HEK293 (cell line): ENCODE measurements around the gene ELL3.

Experiments used
- CTCF ChIA-PET: fragments of 350-600 bp; formaldehyde crosslinking; extraction: SDS; loops from one replicate; lab custom pipeline; 2021; ENCODE audit warnings: antibody characterized with exemption; lab: Yijun Ruan, JAX
- POLR2A ChIA-PET: fragments of 300-600 bp; formaldehyde crosslinking; extraction: SDS; loops from one replicate; lab custom pipeline; 2020; ENCODE audit warnings: antibody characterized with exemption, inconsistent platforms; lab: Yijun Ruan, JAX
- H3K27ac ChIP-seq: fragments of 200-500 bp; sonication (Bioruptor generic); 2 replicates; pipeline ENCODE4 v1.5.1; 2014; ENCODE audit warnings: low read depth, low read length, control low read depth, inconsistent platforms; ENCODE audit errors: extremely low read depth
- H3K36me3 ChIP-seq, 2 experiments: fragments of 200-500 bp in 1 of 2; sonication (Bioruptor generic) in 1 of 2; 1 replicate in 1 of 2; 2 replicates in 1 of 2; pipeline ENCODE4 v1.5.1; 2014 to 2017; ENCODE audit warnings: inconsistent platforms in 2 of 2, low read length in 2 of 2; ENCODE audit not compliant: control insufficient read depth in 2 of 2, insufficient read depth in 1 of 2
- H3K4me1 ChIP-seq: fragments of 200-500 bp; sonication (Bioruptor generic); 2 replicates; pipeline ENCODE4 v1.5.1; 2014; ENCODE audit warnings: mild to moderate bottlenecking, low read length, inconsistent platforms; ENCODE audit not compliant: control insufficient read depth, insufficient read depth
- H3K4me3 ChIP-seq: 2 replicates; pipeline ENCODE4 v1.5.1; 2011; ENCODE audit warnings: low read depth, mild to moderate bottlenecking, control low read depth, low read length, moderate library complexity
- H3K9me3 ChIP-seq: fragments of 200-500 bp; sonication (Bioruptor generic); 2 replicates; pipeline ENCODE4 v1.5.1; 2014; ENCODE audit warnings: low read depth, low read length, inconsistent platforms; ENCODE audit not compliant: control insufficient read depth, insufficient read depth
- GLIS1 ChIP-seq: fragments of 450-650 bp; formaldehyde crosslinking; IDR thresholded peaks from 2 replicates; pipeline ENCODE4 v1.5.1; 2016; ENCODE audit warnings: missing biosample characterization, missing genetic modification characterization
- KLF16 ChIP-seq: fragments of 450-650 bp; formaldehyde crosslinking; IDR thresholded peaks from 2 replicates; pipeline ENCODE4 v1.5.1; 2017; ENCODE audit warnings: missing biosample characterization, missing genetic modification characterization
- MZF1 ChIP-seq: fragments of 450-650 bp; formaldehyde crosslinking; IDR thresholded peaks from 2 replicates; pipeline ENCODE4 v1.5.1; 2017; ENCODE audit warnings: missing biosample characterization, missing genetic modification characterization, borderline replicate concordance
- SCRT1 ChIP-seq: fragments of 450-650 bp; formaldehyde crosslinking; IDR thresholded peaks from 2 replicates; pipeline ENCODE4 v1.5.1; 2016; ENCODE audit warnings: missing biosample characterization, missing genetic modification characterization, borderline replicate concordance
- SP2 ChIP-seq: fragments of 450-650 bp; formaldehyde crosslinking; IDR thresholded peaks from 2 replicates; pipeline ENCODE4 v1.5.1; 2016; ENCODE audit warnings: missing biosample characterization, missing genetic modification characterization
- SP7 ChIP-seq: fragments of 450-650 bp; formaldehyde crosslinking; IDR thresholded peaks from 2 replicates; pipeline ENCODE4 v1.5.1; 2016; ENCODE audit warnings: missing biosample characterization, missing genetic modification characterization
- ZBTB17 ChIP-seq: fragments of 450-650 bp; formaldehyde crosslinking; IDR thresholded peaks from 2 replicates; pipeline ENCODE4 v1.5.1; 2016; ENCODE audit warnings: missing biosample characterization, missing genetic modification characterization
- ZFP69B ChIP-seq: fragments of 450-650 bp; formaldehyde crosslinking; IDR thresholded peaks from 2 replicates; pipeline ENCODE4 v1.5.1; 2016; ENCODE audit warnings: missing biosample characterization, missing genetic modification characterization
- ZNF169 ChIP-seq: fragments of 450-650 bp; formaldehyde crosslinking; IDR thresholded peaks from 2 replicates; pipeline ENCODE4 v1.5.1; 2016; ENCODE audit warnings: missing biosample characterization, missing genetic modification characterization
- ZNF214 ChIP-seq: fragments of 450-650 bp; formaldehyde crosslinking; IDR thresholded peaks from 2 replicates; pipeline ENCODE4 v1.5.1; 2017; ENCODE audit warnings: missing biosample characterization, mild to moderate bottlenecking, missing genetic modification characterization, borderline replicate concordance
- ZNF37A ChIP-seq: fragments of 450-650 bp; IDR thresholded peaks from 2 replicates; pipeline ENCODE4 v1.5.1; 2018; ENCODE audit warnings: missing biosample characterization, missing genetic modification characterization
- ZNF426 ChIP-seq: fragments of 450-650 bp; formaldehyde crosslinking; IDR thresholded peaks from 2 replicates; pipeline ENCODE4 v1.5.1; 2017; ENCODE audit warnings: missing biosample characterization, missing genetic modification characterization, mild to moderate bottlenecking, inconsistent platforms, moderate library complexity
- ZNF514 ChIP-seq: fragments of 450-650 bp; formaldehyde crosslinking; IDR thresholded peaks from 2 replicates; pipeline ENCODE4 v1.5.1; 2016; ENCODE audit warnings: missing biosample characterization, missing genetic modification characterization
- ZNF558 ChIP-seq: fragments of 450-650 bp; formaldehyde crosslinking; IDR thresholded peaks from 2 replicates; pipeline ENCODE4 v1.5.1; 2016; ENCODE audit warnings: missing biosample characterization, missing genetic modification characterization
- ZNF623 ChIP-seq: fragments of 450-650 bp; formaldehyde crosslinking; IDR thresholded peaks from 2 replicates; pipeline ENCODE4 v1.5.1; 2016; ENCODE audit warnings: missing biosample characterization, missing genetic modification characterization
- ZNF747 ChIP-seq: fragments of 450-650 bp; formaldehyde crosslinking; IDR thresholded peaks from 2 replicates; pipeline ENCODE4 v1.5.1; 2016; ENCODE audit warnings: missing biosample characterization, missing genetic modification characterization
- ZNF777 ChIP-seq: fragments of 450-650 bp; formaldehyde crosslinking; IDR thresholded peaks from 2 replicates; pipeline ENCODE4 v1.5.1; 2017; ENCODE audit warnings: missing biosample characterization, missing genetic modification characterization, borderline replicate concordance
- ZNF791 ChIP-seq: fragments of 450-650 bp; formaldehyde crosslinking; IDR thresholded peaks from 2 replicates; pipeline ENCODE4 v1.5.1; 2016; ENCODE audit warnings: missing biosample characterization, missing genetic modification characterization
- TF ChIP-seq, protein P1 (sequence below): fragments of 450-650 bp; formaldehyde crosslinking; IDR thresholded peaks from 2 replicates; pipeline ENCODE4 v1.5.1; 2017; ENCODE audit warnings: missing biosample characterization, missing genetic modification characterization
- TF ChIP-seq, protein P2 (sequence below): fragments of 450-650 bp; formaldehyde crosslinking; IDR thresholded peaks from 2 replicates; pipeline ENCODE4 v1.5.1; 2016; ENCODE audit warnings: missing biosample characterization, missing genetic modification characterization
- TF ChIP-seq, protein P3 (sequence below): fragments of 450-650 bp; formaldehyde crosslinking; optimal IDR thresholded peaks from 2 replicates; pipeline ENCODE3; 2016; ENCODE audit warnings: missing biosample characterization, mild to moderate bottlenecking, missing genetic modification characterization
- TF ChIP-seq, protein P4 (sequence below): fragments of 450-650 bp; formaldehyde crosslinking; IDR thresholded peaks from 2 replicates; pipeline ENCODE4 v1.5.1; 2016; ENCODE audit warnings: missing biosample characterization, missing genetic modification characterization, low read depth
- TF ChIP-seq, protein P5 (sequence below): fragments of 450-650 bp; formaldehyde crosslinking; IDR thresholded peaks from 2 replicates; pipeline ENCODE4 v1.5.1; 2016; ENCODE audit warnings: missing biosample characterization, missing genetic modification characterization

The ELL3 gene

GRCh38 chr15:43791993-43792760 is 15.4 kb upstream of the ELL3 start, which contains the start of gene SERF2:
Gene SERF2, plus strand, starts transcription at chr15:43792320. Its CDS starts 57 bp downstream, at chr15:43792377.
- ChIA-PET CTCF (interaction anchor here (0.5 to 1.4 kb wide), 3 partner anchors 15 to 486 kb away, joined by 3 to 4 read pairs (median 4); partner anchors contain the start of gene ELL3), POLR2A (interaction anchor here (0.7 to 2.0 kb wide), 2 partner anchors 15 to 33 kb away, joined by 3 to 12 read pairs; partner anchors contain the start of gene MFAP1)
- Histone ChIP-seq H3K36me3 (peaks cover 0 to 43% of the 10 kb centered on the region in 2 experiments; a peak in 1 of 3 replicates), H3K9me3 (no peaks in the 10 kb centered on the region), H3K4me3 (peak within 1 kb of the TSS; percentile 97), H3K27ac (peak within 1 kb of the TSS; percentile 60; the same call in 1 of the 2 replicates), H3K4me1 (no peaks in the 10 kb centered on the region)
- TF ChIP-seq, protein P1, sequence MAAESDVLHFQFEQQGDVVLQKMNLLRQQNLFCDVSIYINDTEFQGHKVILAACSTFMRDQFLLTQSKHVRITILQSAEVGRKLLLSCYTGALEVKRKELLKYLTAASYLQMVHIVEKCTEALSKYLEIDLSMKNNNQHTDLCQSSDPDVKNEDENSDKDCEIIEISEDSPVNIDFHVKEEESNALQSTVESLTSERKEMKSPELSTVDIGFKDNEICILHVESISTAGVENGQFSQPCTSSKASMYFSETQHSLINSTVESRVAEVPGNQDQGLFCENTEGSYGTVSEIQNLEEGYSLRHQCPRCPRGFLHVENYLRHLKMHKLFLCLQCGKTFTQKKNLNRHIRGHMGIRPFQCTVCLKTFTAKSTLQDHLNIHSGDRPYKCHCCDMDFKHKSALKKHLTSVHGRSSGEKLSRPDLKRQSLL (tag by site-specific recombination): 0 out of 2 replicates have a peak, but pooled peaks have one; percentile 32
- peak; percentile 53; the same call in 1 of the 2 replicates for TF ChIP-seq KLF16 (tag by site-specific recombination)
- TF ChIP-seq ZNF514: no peak
- no peak for TF ChIP-seq ZNF558 (tag by site-specific recombination)
- TF ChIP-seq, protein P2, sequence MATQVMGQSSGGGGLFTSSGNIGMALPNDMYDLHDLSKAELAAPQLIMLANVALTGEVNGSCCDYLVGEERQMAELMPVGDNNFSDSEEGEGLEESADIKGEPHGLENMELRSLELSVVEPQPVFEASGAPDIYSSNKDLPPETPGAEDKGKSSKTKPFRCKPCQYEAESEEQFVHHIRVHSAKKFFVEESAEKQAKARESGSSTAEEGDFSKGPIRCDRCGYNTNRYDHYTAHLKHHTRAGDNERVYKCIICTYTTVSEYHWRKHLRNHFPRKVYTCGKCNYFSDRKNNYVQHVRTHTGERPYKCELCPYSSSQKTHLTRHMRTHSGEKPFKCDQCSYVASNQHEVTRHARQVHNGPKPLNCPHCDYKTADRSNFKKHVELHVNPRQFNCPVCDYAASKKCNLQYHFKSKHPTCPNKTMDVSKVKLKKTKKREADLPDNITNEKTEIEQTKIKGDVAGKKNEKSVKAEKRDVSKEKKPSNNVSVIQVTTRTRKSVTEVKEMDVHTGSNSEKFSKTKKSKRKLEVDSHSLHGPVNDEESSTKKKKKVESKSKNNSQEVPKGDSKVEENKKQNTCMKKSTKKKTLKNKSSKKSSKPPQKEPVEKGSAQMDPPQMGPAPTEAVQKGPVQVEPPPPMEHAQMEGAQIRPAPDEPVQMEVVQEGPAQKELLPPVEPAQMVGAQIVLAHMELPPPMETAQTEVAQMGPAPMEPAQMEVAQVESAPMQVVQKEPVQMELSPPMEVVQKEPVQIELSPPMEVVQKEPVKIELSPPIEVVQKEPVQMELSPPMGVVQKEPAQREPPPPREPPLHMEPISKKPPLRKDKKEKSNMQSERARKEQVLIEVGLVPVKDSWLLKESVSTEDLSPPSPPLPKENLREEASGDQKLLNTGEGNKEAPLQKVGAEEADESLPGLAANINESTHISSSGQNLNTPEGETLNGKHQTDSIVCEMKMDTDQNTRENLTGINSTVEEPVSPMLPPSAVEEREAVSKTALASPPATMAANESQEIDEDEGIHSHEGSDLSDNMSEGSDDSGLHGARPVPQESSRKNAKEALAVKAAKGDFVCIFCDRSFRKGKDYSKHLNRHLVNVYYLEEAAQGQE (tag by site-specific recombination): no peak
- TF ChIP-seq, protein P3, sequence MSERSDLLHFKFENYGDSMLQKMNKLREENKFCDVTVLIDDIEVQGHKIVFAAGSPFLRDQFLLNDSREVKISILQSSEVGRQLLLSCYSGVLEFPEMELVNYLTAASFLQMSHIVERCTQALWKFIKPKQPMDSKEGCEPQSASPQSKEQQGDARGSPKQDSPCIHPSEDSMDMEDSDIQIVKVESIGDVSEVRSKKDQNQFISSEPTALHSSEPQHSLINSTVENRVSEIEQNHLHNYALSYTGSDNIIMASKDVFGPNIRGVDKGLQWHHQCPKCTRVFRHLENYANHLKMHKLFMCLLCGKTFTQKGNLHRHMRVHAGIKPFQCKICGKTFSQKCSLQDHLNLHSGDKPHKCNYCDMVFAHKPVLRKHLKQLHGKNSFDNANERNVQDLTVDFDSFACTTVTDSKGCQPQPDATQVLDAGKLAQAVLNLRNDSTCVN: peak; percentile 90
- TF ChIP-seq, protein P4, sequence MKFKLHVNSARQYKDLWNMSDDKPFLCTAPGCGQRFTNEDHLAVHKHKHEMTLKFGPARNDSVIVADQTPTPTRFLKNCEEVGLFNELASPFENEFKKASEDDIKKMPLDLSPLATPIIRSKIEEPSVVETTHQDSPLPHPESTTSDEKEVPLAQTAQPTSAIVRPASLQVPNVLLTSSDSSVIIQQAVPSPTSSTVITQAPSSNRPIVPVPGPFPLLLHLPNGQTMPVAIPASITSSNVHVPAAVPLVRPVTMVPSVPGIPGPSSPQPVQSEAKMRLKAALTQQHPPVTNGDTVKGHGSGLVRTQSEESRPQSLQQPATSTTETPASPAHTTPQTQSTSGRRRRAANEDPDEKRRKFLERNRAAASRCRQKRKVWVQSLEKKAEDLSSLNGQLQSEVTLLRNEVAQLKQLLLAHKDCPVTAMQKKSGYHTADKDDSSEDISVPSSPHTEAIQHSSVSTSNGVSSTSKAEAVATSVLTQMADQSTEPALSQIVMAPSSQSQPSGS (tag by site-specific recombination): peak; percentile 58; the same call in 1 of the 2 replicates
- TF ChIP-seq ZNF37A (tag by site-specific recombination): no peak
- TF ChIP-seq ZNF791 (tag by site-specific recombination): no peak
- no peak for TF ChIP-seq ZNF777 (tag by site-specific recombination)
- TF ChIP-seq, protein P5, sequence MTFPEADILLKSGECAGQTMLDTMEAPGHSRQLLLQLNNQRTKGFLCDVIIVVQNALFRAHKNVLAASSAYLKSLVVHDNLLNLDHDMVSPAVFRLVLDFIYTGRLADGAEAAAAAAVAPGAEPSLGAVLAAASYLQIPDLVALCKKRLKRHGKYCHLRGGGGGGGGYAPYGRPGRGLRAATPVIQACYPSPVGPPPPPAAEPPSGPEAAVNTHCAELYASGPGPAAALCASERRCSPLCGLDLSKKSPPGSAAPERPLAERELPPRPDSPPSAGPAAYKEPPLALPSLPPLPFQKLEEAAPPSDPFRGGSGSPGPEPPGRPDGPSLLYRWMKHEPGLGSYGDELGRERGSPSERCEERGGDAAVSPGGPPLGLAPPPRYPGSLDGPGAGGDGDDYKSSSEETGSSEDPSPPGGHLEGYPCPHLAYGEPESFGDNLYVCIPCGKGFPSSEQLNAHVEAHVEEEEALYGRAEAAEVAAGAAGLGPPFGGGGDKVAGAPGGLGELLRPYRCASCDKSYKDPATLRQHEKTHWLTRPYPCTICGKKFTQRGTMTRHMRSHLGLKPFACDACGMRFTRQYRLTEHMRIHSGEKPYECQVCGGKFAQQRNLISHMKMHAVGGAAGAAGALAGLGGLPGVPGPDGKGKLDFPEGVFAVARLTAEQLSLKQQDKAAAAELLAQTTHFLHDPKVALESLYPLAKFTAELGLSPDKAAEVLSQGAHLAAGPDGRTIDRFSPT (tag by site-specific recombination): peak; percentile 80
- peak; percentile 19; the same call in 1 of the 2 replicates for TF ChIP-seq SP7 (tag by site-specific recombination)
- TF ChIP-seq ZNF426 (tag by site-specific recombination): no peak
- no peak for TF ChIP-seq ZNF623 (tag by site-specific recombination)
- TF ChIP-seq ZBTB17 (tag by site-specific recombination): peak; percentile 70
- TF ChIP-seq MZF1: no peak
- no peak for TF ChIP-seq ZNF169 (tag by site-specific recombination)
- no peak for TF ChIP-seq SCRT1 (tag by site-specific recombination)
- no peak for TF ChIP-seq ZNF747
- TF ChIP-seq SP2: peak; percentile 96
- TF ChIP-seq GLIS1 (tag by site-specific recombination): peak; percentile 65; the same call in 1 of the 2 replicates
- TF ChIP-seq ZNF214 (tag by site-specific recombination): no peak
- peak; percentile 22; the same call in 1 of the 2 replicates for TF ChIP-seq ZFP69B (tag by site-specific recombination)
